HEK293T (cell line): ENCODE measurements around the gene SH3BP4.

Experiments used
- ARNT ChIP-seq: fragments of 450-650 bp; IDR thresholded peaks from 2 replicates; pipeline ENCODE4 v1.6.1; 2017; ENCODE audit warnings: mild to moderate bottlenecking
- BHLHE40 ChIP-seq: fragments of 450-650 bp; IDR thresholded peaks from 2 replicates; pipeline ENCODE4 v1.6.1; 2016; ENCODE audit warnings: mild to moderate bottlenecking, moderate library complexity, borderline replicate concordance
- CTBP1 ChIP-seq: fragments of 450-650 bp; IDR thresholded peaks from 2 replicates; pipeline ENCODE4 v1.6.1; 2016; ENCODE audit warnings: borderline replicate concordance
- ELF4 ChIP-seq: fragments of 450-650 bp; IDR thresholded peaks from 2 replicates; pipeline ENCODE4 v1.6.1; 2017; ENCODE audit warnings: antibody characterized with exemption
- FOXK2 ChIP-seq: fragments of 450-650 bp; IDR thresholded peaks from 2 replicates; pipeline ENCODE4 v1.6.1; 2016; ENCODE audit warnings: mild to moderate bottlenecking
- FOXM1 ChIP-seq: fragments of 450-650 bp; IDR thresholded peaks from 2 replicates; pipeline ENCODE4 v1.6.1; 2017; ENCODE audit warnings: mild to moderate bottlenecking, borderline replicate concordance
- HDGF ChIP-seq: fragments of 450-650 bp; IDR thresholded peaks from 2 replicates; pipeline ENCODE4 v1.6.1; 2017; ENCODE audit warnings: antibody characterized with exemption, borderline replicate concordance
- LEF1 ChIP-seq: fragments of 450-650 bp; IDR thresholded peaks from 2 replicates; pipeline ENCODE4 v1.6.1; 2017; ENCODE audit warnings: mild to moderate bottlenecking, borderline replicate concordance
- NFRKB ChIP-seq: fragments of 450-650 bp; IDR thresholded peaks from 2 replicates; pipeline ENCODE4 v1.6.1; 2016; ENCODE audit warnings: mild to moderate bottlenecking, moderate library complexity
- PKNOX1 ChIP-seq: fragments of 450-650 bp; IDR thresholded peaks from 2 replicates; pipeline ENCODE4 v1.6.1; 2016
- SP1 ChIP-seq: fragments of 450-650 bp; IDR thresholded peaks from 2 replicates; pipeline ENCODE4 v1.6.1; 2017
- SUZ12 ChIP-seq: fragments of 450-650 bp; IDR thresholded peaks from 2 replicates; pipeline ENCODE4 v1.6.1; 2016; ENCODE audit warnings: mild to moderate bottlenecking
- TARDBP ChIP-seq: fragments of 450-650 bp; IDR thresholded peaks from 2 replicates; pipeline ENCODE4 v1.6.1; 2016
- ZNF384 ChIP-seq: fragments of 450-650 bp; IDR thresholded peaks from 2 replicates; pipeline ENCODE4 v1.6.1; 2016

GRCh38 chr2:234988491-234988890 lies 36.7 kb downstream of the SH3BP4 start:
- TF ChIP-seq FOXK2 (no peak), LEF1 (no peak), SUZ12 (no peak), SP1 (no peak), ARNT (no peak), ZNF384 (no peak), FOXM1 (no peak), HDGF (no peak), BHLHE40 (no peak), ELF4 (no peak), PKNOX1 (no peak), CTBP1 (no peak), TARDBP (no peak), NFRKB (no peak)
